ENCODE results near the gene PFKFB1. TPM values are rescaled to one million over a fixed set of nuclear protein-coding genes. Genes with fewer than 3 reads are reported as not detected.

PFKFB1 gene
- total RNA-seq, 2 donors from 2014 or later: 0.23 to 1.0 TPM

DNA sequence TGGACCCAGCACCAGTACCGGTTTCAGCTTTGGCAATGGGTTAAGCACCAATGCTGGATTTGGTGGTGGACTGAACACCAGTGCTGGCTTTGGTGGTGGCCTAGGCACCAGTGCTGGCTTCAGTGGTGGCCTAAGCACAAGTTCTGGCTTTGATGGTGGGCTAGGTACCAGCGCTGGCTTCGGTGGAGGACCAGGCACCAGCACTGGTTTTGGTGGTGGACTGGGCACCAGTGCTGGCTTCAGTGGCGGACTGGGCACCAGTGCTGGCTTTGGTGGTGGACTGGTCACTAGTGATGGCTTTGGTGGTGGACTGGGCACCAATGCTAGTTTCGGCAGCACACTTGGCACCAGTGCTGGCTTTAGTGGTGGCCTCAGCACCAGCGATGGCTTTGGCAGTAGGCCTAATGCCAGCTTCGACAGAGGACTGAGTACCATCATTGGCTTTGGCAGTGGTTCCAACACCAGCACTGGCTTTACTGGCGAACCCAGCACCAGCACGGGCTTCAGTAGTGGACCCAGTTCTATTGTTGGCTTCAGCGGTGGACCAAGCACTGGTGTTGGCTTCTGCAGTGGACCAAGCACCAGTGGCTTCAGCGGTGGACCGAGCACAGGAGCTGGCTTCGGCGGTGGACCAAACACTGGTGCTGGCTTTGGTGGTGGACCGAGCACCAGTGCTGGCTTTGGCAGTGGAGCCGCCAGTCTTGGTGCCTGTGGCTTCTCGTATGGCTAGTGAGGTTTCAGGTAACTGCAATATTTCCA is 63.5 kb downstream of the PFKFB1 start:
- no peaks in the 10 kb centered on the region for H3K9me3 ChIP-seq
- H3K36me3 ChIP-seq: no peaks in the 10 kb centered on the region
- H3K4me3 ChIP-seq: no peak overlapping the region
- H3K27ac ChIP-seq: peak overlapping the region; percentile 23 to 45
- intact Hi-C loops (cut with DNase I): no loop called here
- H3K4me1 ChIP-seq (replicated peaks): no peaks in the 10 kb centered on the region
- DNase-seq (ENCODE audit: low spot score): no peak
- TF ChIP-seq POLR2AphosphoS5 (IDR thresholded peaks at IDR 0.05) (no peak), POLR2A (IDR thresholded peaks at IDR 0.05) (no peak)
- TF ChIP-seq, protein P1, sequence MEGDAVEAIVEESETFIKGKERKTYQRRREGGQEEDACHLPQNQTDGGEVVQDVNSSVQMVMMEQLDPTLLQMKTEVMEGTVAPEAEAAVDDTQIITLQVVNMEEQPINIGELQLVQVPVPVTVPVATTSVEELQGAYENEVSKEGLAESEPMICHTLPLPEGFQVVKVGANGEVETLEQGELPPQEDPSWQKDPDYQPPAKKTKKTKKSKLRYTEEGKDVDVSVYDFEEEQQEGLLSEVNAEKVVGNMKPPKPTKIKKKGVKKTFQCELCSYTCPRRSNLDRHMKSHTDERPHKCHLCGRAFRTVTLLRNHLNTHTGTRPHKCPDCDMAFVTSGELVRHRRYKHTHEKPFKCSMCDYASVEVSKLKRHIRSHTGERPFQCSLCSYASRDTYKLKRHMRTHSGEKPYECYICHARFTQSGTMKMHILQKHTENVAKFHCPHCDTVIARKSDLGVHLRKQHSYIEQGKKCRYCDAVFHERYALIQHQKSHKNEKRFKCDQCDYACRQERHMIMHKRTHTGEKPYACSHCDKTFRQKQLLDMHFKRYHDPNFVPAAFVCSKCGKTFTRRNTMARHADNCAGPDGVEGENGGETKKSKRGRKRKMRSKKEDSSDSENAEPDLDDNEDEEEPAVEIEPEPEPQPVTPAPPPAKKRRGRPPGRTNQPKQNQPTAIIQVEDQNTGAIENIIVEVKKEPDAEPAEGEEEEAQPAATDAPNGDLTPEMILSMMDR (IDR thresholded peaks at IDR 0.05): no peak
- H3K27me3 ChIP-seq (replicated peaks; ENCODE audit: insufficient read depth): no peaks in the 10 kb centered on the region
- 96% methylated on average over 4 of the region's 17 CpGs for WGBS

DNA sequence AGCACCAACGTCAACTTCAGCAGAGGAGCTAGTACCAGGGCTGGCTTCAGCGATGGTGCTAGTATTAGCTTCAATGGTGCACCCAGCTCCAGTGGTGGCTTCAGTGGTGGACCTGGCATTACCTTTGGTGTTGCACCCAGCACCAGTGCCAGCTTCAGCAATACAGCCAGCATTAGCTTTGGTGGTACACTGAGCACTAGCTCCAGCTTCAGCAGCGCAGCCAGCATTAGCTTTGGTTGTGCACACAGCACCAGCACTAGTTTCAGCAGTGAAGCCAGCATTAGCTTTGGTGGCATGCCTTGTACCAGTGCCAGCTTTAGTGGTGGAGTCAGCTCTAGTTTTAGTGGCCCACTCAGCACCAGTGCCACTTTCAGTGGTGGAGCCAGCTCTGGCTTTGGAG is 65.1 kb downstream of the PFKFB1 start:
- no peaks in the 10 kb centered on the region for H3K4me1 ChIP-seq (replicated peaks)
- 80% methylated on average over 2 of the region's 3 CpGs for WGBS
- H3K27ac ChIP-seq: no peak overlapping the region
- DNase-seq (ENCODE audit: low spot score): no peak
- H3K4me3 ChIP-seq: no peak overlapping the region
- no peak for TF ChIP-seq POLR2A (IDR thresholded peaks at IDR 0.05)
- TF ChIP-seq, protein P1 (IDR thresholded peaks at IDR 0.05): no peak
- no peak for TF ChIP-seq POLR2AphosphoS5 (IDR thresholded peaks at IDR 0.05)
- intact Hi-C loops (cut with DNase I): no loop called here
- no peaks in the 10 kb centered on the region for H3K36me3 ChIP-seq
- no peaks in the 10 kb centered on the region for H3K27me3 ChIP-seq (replicated peaks; ENCODE audit: insufficient read depth)
- no peaks in the 10 kb centered on the region for H3K9me3 ChIP-seq

DNA sequence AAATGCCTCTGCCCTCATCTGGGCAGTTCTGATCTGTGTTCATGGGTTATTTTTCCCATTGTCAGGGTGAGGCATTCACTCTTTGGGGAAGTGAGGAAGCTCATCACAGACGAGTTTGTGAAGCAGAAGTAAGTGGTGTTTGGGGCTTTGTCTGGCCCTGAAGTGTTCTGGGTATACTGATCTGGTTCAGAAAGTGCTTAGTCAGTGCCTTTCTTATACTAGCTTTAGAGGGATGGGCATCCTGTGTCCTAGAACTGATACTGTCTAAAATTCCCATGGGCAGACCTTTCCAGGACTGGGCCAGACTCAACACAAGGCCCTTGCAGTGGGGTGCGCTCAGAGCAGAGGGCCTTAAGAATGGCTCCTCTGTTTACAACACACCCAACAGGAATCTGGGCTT is 67.0 kb downstream of the PFKFB1 start:
- intact Hi-C loops (cut with DNase I): no loop called here
- Histone ChIP-seq H3K4me1 (replicated peaks) (no peaks in the 10 kb centered on the region), H3K9me3 (no peaks in the 10 kb centered on the region), H3K27ac (no peak overlapping the region), H3K36me3 (no peaks in the 10 kb centered on the region), H3K4me3 (no peak overlapping the region), H3K27me3 (replicated peaks; ENCODE audit: insufficient read depth) (no peaks in the 10 kb centered on the region)
- DNase-seq (ENCODE audit: low spot score): no peak
- TF ChIP-seq POLR2AphosphoS5 (IDR thresholded peaks at IDR 0.05): no peak
- TF ChIP-seq, protein P1 (IDR thresholded peaks at IDR 0.05): no peak
- TF ChIP-seq POLR2A (IDR thresholded peaks at IDR 0.05): no peak
- 85% methylated on average over 2 of the region's 2 CpGs for WGBS

- Histone ChIP-seq H3K9me3 (no peaks in the 10 kb centered on the region), H3K36me3 (no peaks in the 10 kb centered on the region), H3K4me3 (no peak overlapping the region), H3K27me3 (replicated peaks; ENCODE audit: insufficient read depth) (no peaks in the 10 kb centered on the region), H3K4me1 (replicated peaks) (no peaks in the 10 kb centered on the region), H3K27ac (no peak overlapping the region)
- no peak for DNase-seq (ENCODE audit: low spot score)
- intact Hi-C loops (cut with DNase I): no loop called here
- TF ChIP-seq POLR2A (IDR thresholded peaks at IDR 0.05): no peak
- TF ChIP-seq, protein P1 (IDR thresholded peaks at IDR 0.05): no peak
- TF ChIP-seq POLR2AphosphoS5 (IDR thresholded peaks at IDR 0.05): no peak
- WGBS: 100% methylated on average over 7 of the region's 7 CpGs
Measured at GRCh38 chrX:54923376-54923775, 70.6 kb downstream of the PFKFB1 start.

DNA sequence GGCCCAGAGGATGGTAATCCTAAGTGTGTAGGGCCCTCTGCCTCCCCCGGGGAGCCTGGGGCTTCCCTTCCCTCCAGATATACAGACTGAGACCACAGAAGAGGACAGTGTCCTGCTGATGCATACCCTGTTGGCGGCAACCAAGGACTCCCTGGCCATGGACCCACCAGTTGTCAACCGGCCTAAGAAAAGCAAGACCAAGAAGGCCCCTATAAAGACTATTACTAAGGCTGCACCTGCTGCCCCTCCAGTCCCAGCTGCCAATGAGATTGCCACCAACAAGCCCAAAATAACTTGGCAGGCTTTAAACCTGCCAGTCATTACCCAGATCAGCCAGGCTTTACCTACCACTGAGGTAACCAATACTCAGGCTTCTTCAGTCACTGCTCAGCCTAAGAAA is 71.4 kb downstream of the PFKFB1 start:
- Histone ChIP-seq H3K4me3 (no peak overlapping the region), H3K27me3 (replicated peaks; ENCODE audit: insufficient read depth) (no peaks in the 10 kb centered on the region), H3K36me3 (no peaks in the 10 kb centered on the region), H3K27ac (no peak overlapping the region), H3K9me3 (no peaks in the 10 kb centered on the region), H3K4me1 (replicated peaks) (no peaks in the 10 kb centered on the region)
- intact Hi-C loops (cut with DNase I): no loop called here
- 73% methylated on average over 3 of the region's 3 CpGs for WGBS
- TF ChIP-seq POLR2A (IDR thresholded peaks at IDR 0.05): no peak
- TF ChIP-seq, protein P1 (IDR thresholded peaks at IDR 0.05): no peak
- no peak for TF ChIP-seq POLR2AphosphoS5 (IDR thresholded peaks at IDR 0.05)
- DNase-seq (ENCODE audit: low spot score): no peak
